ENCODE data around the gene CHRNA4.

The CHRNA4 gene

DNA sequence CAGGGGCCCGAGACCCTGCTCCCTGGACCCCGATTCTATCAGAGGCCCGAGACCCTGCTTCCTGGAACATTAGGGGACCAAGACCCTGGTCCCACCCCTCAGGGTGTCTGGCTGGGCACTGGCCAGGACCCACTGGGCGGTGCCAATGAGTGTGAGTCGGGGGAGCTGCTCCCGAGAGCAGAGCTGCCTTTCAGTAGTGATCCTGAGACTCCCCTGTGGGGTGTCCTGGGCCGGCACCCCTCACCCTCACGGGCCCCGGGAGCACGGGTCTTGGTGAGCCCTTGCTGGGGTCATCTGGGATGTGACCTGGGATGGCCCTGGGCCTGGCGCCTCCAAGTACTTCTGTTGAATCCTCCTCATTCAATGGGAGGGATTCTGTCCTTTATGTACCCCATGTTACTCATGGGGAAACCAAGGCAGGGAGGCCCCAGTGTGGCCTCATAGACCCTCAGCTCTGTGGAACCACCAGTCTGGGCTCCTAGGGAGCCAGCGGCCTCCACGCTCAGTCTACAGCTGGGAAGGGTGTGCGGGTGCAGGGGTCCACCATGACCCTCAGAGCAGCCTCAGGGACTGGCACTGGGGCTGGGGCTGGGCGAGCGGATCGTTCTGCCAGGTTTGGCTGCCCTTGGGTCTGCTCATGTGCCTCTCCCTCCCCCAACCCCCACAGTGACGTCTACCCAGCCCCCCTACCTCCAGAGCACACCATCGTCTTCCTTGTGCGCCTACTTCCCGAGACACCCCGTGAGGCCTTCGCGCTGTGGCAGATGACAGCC is 42.6 kb downstream of the CHRNA4 start:
- no peak for DNase-seq

DNA sequence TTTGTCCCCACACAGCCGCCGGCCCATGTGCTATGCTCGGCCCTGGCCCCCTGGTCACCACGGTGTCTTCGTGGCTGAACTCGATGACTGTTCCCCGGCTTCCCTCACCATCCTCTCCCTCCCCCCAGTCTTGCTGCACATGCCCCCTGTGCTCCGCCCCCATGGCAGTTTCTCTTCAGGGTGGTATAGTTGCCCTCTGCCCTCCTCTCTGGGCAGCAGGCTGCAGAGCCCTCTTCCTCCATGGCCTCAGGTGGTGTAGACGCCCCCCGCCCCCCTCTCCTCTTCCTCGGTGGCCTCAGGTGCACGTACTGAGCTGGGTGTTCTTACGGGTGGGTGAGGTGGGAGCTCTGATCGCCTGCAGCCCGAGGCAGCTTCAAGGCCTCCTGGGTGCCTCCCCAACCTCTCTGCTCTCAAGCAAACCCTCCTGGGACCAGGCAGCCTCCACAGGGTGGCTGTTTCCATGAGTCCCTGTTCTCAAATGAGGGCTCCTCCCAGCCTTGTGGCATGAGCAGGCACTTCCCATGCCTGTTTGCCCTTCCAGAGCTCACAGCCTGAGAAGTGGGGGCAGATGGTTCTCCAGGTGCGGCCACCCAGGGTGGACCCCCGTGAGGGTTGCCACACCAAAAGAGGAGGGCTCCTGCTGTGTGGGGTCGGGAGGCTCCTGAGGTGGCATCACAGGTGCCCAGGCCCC is 43.4 kb downstream of the CHRNA4 start:
- no peak for DNase-seq

DNA sequence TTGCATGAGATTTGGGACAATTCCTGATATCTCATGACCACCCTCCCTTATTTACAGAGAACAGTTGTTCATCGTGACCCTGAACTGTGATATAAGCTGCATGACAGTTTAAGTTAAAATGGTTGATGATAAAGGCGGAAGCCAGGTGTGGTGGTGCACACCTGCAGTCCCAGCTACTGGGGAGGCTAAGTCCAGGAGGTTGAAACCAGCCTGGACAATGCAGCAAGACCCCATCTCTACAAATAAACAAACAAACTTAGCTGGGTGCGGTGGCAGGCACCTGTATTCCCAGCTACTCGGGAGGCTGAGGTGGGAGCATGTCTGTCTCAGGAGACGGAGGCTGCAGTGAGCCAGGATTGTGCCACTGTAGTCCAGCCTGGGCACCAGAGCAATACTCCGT is 44.1 kb downstream of the CHRNA4 start:
- DNase-seq, result no peak

DNA sequence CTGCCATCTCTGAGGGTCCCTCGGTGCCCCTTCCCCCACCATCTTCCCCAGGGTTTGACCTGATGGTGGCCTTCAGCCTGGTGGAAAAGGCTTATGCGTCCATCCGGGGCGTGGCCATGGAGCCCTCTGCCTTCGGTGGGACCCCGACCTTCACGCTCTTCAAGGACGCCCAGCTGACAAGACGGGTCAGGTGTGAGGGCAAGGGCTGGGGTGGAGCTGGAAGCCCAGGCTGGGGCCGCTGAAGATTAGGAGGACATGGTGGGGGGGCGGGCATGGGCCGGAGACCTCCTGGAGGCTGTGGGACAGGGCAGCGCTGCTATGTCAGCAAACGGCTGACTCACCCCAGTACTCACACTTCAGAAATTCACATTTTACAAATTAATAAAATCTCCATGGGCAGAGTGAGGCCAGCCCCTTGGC is 44.6 kb downstream of the CHRNA4 start:
- no peak for DNase-seq

DNA sequence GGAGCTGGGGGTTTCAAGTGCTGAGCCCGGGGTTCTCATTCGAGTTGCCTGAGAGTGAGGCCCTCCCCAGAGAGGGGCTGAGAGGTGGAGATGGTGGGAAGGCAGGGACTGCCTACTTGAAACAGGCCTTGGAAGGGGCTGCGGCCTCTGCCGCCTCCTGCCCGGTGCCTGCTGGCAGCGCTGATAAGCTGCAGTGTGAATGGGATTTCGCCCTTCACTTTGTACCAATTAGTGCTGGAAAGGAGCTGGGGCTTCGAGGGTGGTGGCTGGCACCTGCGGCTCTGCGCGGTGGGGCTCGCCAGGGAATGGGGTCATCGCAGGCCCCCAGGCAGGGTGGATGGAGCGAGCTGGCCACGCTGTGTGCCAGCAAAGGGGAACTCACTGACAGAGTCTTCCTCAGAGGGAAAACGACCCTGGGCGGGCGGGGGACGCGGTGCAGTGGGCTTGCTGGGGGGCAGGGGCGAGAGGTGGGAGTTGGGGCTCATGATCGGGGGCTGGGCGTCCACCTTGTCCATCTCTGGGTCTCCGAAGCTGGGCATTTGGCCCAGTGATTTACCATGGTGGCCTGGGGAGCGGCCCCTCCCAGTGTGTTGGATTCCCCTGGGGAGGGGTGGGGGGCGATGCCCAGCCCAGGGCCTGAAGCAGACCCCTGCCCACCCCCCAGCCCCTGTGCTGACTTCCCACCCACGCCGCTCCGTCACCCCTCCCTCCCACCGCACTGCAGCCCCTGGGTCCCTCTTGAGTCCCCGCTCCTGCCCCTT is 45.2 kb downstream of the CHRNA4 start:
- DNase-seq, result no peak

DNA sequence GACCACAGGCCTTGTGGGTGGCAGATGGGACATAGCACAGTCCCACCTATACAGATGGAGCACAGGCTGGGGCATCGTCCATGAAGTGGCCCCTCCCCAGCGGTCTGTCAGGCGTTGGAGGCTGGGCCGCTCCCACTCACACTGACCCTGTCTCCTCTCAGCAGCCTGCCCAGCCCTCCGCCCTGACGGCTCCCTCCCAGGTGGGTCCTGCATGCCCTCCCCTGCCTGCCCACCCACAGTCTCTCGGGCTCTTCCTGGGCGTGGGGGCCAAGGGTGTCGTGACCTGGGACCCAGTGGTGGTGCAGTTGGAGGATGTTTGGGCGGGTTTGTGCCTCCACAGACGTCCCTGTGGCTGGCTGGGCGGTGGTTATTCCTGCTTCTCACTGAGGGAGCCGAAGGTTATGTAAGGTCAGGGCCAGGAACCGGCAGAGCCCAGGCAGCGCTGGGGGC is 45.9 kb downstream of the CHRNA4 start:
- DNase-seq, result no peak

DNA sequence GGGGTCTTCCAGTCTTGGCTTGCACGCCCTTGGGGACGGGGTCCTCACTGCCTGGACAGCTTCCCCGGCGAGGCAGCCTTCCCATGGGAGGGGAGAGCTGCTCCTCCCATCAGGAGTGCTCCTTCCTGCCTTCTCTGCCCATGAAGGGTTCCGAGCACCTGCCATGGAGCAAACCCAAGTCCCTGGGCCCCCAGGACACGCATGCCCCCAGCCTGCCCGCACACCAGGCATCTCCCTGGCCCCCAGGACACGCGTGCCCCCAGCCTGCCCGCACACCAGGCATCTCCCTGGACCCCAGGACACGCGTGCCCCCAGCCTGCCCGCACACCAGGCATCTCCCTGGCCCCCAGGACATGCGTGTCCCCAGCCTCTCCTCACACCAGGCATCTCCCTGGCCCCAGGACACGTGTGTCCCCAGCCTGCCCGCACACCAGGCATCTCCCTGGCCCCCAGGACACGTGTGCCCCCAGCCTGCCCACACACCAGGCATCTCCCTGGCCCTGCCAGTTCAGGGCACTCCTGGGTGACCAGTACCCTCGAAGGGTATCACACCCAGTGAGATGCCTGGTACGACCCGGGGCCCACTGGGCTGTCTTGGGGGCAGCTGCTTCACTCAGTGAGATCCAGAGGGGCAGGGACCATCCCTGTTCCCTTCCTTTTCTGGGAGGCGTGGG is 46.4 kb downstream of the CHRNA4 start:
- no peak for DNase-seq

DNA sequence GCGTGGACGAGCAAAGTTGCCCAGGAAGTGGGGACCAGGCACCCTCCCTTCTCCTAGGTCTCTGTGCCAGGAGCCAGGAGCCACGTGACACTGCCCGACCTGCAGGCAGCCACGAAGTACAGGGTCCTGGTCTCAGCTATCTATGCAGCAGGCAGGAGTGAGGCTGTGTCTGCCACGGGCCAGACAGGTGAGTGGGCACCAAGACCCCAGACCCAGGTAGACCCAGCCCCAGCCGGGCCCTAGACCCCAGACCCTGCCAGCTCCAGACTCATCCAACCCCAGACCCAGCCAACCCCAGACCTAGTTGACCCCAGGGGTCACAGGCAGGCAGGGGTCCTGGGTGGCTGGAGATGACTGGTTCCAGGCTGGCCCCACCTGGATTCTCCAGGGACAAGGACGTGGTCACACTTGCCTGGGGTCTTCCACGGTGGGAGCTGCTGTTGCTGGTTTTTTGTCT is 47.1 kb downstream of the CHRNA4 start:
- DNase-seq, result no peak

DNA sequence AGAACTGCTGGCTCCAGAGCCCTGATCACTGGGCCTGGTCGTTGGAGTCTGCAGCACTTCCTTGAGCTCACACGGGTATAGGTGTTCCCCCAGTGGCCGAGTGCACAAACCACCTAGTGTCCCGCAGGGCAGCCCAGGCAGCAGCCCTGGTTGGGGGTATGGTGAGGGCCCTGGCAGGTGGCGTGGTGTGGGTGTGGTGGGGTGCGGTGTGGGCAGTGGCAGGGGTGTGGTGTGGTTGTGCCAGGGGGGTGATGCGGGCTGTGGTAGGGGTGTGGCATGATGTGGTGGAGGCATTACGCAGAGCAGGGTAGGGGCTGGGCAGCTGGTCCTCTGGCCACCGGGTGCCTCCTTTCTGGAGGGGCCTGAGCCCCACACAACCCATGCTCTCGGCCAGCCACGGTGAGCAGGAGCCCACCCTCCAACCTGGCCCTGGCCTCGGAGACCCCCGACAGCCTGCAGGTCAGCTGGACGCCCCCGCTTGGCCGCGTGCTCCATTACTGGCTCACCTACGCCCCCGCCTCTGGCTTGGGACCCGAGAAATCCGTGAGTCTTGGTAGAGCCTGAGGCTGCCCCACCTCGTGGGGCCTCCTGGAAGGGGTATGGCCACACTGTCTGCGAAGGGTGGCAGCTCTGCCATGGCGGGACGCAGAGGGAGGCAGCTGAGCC is 47.7 kb downstream of the CHRNA4 start:
- DNase-seq, result no peak

DNA sequence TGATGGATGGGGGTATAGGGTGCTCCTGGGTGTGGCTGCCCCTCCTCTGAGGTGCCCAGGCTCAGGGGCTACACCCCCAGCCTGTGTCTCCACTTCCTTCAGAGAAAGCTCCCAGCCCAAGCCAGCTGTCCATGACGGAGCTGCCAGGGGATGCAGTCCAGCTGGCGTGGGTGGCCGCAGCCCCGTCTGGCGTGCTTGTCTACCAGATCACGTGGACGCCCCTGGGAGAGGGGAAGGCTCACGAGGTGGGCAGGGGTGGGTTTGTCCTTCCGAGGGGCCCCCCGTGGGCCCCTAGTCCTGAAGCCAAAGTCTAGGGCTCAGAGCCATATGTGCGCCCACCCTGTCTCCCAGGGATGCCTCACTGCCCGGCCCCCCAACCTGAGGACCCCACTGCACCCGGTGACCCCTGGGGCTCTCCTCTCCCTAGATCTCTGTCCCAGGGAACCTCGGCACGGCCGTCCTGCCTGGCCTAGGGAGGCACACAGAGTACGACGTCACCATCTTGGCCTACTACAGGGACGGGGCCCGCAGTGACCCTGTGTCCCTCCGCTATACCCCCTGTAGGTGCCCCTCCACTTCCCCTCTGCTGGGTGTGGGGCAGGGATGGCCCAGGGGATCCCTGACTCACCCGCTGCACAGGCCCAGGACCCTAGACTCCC is 48.3 kb downstream of the CHRNA4 start:
- no peak for DNase-seq

DNA sequence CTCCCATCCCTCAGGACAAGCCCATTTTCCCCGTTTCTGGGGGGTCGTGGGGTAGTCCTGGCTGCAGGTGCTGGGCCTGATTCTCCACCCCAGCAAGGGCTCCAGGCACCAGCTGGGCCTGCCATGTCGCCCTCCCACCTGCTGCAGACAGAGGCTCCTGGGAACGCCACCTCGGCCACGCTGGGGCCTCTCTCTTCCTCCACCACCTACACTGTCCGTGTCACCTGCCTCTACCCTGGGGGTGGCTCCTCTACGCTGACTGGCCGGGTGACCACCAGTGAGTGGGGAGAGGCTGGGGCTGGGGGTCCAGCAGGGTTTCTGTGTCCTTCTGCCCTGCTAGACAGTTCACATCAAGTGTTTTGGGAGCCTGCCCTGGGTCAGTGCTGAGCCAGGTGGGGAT is 48.9 kb downstream of the CHRNA4 start:
- DNase-seq, result no peak

DNA sequence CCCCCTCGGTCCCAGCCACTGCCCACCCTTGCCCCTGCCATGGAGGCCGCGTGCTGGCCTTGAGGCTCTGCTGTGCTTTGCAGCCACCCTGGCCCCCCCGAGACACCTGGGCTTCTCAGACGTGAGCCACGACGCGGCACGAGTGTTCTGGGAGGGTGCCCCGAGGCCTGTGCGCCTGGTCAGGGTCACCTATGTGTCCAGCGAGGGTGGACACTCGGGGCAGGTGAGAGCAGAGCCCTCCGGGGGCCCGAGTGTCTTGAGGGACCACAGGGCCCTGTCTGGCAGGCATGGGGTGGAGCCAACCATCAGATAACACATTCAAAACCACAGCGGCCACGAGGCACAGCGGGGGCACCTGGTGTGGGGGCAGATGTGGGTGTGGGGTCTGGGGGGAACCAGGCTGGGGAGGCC is 49.3 kb downstream of the CHRNA4 start:
- no peak for DNase-seq

DNA sequence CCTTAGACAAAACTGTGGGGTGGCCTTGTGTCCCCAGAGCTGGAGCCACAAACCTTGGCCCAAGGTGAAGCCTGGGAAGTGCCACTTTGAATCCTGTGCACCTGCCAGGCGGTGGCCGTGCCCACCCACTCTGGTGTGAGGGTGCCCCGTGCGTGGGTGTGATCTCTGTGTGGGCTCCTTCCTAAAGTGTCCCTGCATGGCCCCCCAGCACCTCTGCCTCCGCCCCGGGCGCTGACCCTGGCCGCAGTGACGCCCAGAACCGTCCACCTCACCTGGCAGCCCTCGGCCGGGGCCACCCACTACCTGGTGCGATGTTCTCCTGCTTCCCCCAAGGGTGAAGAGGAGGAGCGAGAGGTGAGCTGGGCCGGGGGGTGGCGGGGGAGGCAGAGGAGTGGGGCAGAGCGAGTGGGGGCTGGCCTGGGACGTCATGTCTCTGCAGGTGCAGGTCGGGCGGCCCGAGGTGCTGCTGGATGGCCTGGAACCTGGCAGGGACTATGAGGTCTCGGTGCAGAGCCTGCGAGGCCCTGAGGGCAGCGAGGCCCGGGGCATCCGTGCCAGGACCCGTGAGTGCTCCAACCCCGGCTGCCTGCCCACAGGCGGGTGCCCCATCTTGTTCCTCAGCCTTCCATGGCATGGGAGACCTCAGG is 49.8 kb downstream of the CHRNA4 start:
- no peak for DNase-seq

DNA sequence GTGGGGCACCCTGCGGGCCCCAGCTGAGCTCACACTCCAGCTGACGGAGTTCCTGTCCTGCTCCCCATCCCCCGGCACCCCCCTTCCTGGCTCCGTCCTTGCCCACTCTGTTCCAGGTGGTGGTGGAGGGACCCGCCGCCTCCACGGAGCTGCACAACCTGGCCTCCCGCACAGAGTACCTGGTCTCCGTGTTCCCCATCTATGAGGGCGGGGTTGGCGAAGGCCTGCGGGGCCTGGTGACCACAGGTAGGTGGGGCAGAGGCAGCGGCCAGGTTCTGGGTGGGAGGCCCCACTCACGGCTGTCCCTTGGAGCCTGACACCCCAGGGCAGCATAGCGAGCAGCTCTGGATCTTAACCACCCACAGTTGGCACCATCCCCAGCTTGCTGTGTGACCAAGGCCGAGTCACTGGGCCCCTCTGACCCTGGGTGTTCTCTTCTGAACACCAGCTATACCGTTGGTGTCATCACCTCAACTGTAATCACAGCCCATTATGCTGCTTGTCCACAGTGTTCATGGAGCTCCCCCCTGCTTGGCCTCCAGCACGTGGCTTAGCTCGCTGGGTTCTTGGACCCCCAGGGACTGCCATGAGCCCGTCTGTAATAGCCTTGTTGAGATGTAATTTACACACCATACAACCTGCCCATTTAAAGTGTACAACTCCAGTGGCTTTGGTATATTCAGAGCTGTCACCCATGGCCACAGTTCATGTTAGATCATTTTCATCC is 50.7 kb downstream of the CHRNA4 start:
- DNase-seq, result no peak

DNA sequence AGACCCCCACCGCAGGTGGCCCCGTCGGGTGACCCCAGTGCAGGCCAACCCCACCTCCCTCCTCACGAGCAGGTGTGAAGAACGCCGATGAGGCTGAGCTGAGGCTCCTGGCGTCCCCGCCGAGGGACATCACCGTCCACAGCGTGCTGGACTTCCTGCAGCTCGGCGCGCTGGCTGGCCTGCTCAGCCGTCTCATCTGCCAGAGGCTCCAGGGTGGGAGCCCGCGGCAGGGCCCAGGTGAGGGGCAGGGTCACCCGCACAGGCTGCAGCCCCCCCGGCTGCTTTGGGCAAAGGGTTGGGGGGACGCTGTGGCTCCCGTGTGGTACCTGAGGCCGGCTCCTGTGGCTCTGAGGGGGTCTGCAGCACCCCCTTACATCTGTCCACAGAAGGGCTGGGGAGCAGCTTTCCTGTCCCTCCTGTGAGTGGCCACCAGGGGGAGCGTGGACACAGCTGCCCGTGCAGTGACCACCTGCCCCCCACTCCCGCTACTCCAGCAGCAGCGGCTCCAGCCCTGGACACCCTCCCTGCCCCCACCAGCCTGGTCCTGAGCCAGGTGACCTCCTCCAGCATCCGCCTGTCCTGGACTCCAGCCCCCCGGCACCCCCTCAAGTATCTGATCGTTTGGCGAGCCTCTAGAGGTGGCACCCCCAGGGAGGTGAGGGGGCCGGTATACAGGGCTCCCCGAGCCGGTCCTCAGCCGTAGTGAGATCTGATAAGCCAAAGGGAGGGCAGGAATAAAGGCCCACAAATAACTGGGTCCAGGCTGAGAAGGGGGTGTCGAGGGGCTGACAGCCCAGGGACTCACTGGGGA is 51.7 kb downstream of the CHRNA4 start:
- DNase-seq, result peak; percentile 14

DNA sequence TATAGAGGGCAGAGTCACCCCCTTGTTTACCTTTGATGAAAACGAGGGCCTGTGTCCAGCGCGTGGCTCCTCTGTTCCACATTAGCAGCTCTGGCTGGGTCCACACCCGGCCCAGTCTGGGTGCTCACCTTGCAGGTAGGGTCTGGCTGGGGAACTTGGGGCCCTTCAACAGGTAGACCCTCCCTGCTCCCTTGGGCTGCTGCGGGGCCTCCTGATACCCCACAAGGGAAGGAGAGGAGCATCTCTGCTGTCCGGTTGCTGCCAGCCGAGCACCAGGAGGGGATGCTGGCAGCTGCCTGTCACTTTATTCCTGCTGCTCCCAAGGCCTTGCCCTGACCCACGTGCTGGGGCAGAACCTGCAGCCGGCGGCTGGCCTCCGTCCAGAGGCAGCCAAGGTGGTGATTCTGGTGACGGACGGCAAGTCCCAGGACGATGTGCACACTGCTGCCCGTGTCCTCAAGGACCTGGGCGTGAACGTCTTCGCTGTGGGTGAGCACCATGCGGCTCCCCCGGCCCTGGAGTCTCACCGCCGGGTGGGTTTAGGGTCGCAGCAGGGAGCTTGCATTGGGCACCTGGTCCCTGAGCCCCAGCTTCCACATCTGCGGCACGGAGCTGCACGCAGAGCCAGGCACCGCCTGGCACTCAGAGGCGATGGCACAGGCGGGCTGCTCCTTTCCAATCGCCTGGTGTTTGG is 52.8 kb downstream of the CHRNA4 start:
- DNase-seq, result no peak

DNA sequence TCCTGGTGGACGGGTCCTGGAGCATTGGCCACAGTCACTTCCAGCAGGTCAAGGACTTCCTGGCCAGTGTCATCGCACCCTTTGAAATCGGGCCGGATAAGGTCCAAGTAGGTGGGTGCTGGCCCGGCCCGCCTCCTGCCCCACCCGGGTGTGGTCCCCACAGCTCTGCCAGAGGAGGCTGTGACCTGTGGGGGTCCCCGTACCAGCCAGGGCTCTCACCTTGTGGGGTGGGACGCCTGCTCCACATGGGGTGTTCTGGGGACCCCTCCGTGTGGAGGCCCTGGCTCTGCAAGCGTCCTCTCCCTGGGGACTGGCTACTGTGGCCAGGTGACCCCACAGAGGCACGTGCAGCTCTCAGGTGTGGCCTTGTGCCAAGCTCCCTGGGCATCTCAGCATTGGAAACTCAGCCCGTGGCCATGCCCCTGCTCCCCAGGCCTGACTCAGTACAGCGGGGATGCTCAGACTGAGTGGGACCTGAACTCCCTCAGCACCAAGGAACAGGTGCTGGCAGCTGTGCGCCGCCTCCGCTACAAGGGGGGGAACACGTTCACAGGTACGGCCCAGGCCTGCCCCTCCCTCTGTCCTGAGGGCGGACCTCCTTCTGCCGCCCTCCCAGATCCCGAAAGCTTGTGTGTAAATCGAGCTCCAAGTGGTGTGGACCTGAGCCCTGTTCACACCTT is 53.5 kb downstream of the CHRNA4 start:
- DNase-seq, result no peak
